HG03175 (cell line): ENCODE data around the gene PRSS22.
A peak's percentile ranks its signal among the peaks of the same experiment; 100 is the strongest.
"Not testable (repeated sequence)": the region's sequence is repeated elsewhere in the genome, so short reads cannot be mapped to it uniquely, and the experiment has no call there.

Experiments
- ATAC-seq: cut with Tn5 transposase; IDR thresholded peaks from one replicate; pipeline ENCODE4 v1.9.1; 2021; ENCODE audit warnings: mild to moderate bottlenecking, moderate library complexity; ENCODE audit not compliant: unreplicated experiment

PRSS22 gene, protein sequence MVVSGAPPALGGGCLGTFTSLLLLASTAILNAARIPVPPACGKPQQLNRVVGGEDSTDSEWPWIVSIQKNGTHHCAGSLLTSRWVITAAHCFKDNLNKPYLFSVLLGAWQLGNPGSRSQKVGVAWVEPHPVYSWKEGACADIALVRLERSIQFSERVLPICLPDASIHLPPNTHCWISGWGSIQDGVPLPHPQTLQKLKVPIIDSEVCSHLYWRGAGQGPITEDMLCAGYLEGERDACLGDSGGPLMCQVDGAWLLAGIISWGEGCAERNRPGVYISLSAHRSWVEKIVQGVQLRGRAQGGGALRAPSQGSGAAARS

DNA sequence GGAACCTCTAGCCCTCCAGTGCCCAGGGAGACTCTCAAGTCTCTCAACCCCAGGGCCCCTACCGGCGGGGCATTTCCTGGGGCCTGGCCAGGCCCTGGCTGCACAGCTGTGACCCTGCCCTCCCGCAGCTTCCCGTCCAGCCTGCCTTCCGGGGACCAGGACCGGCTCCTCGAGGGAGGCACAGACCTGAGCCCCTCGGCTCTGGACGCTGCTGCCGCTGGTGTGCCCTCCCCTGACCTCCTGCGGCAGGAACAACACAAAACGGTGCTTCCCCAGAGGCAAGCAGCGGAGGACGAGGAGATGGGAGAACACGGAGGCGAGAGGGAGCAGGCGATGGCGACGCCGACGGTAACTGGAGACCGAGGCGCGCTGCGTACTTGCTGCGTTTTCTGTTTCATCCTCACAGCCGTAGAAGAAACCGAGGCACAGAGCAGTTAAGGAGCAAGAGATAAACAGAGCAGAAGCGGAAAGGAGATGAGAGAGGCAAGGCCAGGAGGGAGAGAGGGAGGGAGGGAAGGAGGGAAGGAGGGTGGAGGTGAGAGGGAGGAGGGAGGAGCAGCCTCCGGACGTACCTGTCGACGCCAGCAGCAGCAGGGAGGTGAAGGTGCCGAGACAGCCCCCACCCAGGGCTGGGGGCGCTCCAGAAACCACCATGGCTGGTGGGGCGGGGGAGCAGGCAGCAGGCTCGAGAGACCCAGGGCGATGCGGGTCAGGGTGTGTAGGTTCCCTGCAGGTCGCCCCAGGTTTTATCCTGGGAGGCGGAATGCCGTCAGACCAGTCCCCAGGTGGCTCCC, at the start of gene PRSS22:
PRSS22 (minus strand) TSS at position 720 of the 794 bp plus-strand sequence; CDS start at position 654, 66 bp downstream.
- no peak for ATAC-seq

DNA sequence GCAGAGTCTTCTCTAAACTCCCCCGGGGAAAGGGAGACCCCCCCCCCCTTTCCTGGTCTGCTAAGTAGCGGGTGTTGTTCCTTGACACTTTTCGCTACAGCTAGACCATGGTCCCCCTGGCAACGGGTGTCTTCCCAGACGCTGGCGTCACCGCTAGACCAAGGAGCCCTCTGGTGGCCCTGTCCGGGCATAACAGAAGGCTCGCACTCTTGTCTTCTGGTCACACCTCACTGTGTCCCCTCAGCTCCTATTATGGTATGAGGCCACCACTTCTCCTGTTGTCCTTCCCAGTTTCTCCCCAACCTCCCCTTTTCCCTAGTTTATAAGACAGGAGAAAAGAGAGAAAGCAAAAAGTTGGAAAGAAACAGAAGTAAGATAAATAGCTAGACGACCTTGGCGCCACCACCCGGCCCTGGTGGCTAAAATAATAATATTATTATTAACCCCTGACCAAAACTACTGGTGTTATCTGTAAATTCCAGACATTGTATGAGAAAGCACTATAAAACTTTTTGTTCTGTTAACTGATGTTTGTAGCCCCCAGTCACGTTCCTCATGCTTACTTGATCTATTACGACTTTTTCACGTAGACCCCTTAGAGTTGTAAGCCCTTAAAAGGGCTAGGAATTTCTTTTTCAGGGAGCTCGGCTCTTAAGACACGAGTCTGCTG, 49.2 kb upstream of the PRSS22 start:
- ATAC-seq, result not testable (repeated sequence)

DNA sequence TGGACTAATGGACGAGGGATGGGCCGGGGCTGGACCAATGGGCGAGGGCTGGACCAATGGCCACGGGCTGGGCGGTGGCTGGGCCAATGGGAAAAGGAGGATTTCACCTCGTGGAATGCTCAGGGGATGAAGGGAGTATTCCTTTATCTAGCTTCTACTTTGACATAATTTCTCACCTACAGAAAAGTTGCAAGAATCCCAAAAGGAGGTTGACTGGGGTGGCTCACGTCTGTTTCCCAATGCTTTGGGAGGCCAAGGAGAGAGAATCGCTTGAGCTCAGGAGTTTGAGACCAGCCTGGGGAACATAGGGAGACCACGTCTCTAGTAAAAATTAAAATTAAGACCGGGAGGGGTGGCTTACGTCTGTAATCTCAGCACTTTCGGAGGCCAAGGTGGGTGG, 48.0 kb upstream of the PRSS22 start:
- no peak for ATAC-seq

DNA sequence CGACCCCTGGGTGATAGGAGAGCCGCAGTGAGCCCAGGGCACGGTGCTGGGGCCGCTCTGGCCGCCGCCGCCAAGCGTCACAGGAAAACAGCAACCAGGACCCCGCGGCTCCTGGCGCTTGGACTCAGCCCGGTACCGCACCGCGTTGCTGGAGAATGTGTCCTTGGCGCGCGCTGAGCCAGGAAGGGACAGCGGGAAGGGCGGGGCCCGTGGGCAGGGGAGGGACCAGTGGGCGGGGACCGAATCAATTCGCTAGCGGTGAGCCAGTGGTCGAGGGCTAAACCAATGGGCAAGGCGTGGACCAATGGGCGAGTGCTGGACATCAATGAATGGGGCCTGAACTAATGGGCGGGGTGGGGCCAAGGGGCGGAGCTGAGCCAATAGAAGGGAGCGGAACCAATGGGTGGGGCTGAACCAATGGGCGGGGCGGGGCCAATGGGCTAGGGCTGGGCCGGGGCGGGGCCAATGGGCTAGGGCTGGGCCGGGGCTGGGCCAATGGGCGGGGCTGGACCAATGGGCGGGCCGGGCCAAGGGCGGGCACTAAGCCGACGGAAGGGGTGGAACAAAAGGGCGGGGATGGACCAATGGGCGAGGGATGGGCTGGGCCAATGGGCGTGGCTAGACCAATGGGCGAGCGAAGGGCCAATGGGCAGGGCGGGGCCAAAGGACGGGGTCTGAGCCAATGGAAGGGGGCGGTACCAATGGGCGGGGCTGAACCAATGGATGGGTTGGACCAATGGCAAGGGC, 47.4 kb upstream of the PRSS22 start:
- peak; percentile 62 for ATAC-seq

DNA sequence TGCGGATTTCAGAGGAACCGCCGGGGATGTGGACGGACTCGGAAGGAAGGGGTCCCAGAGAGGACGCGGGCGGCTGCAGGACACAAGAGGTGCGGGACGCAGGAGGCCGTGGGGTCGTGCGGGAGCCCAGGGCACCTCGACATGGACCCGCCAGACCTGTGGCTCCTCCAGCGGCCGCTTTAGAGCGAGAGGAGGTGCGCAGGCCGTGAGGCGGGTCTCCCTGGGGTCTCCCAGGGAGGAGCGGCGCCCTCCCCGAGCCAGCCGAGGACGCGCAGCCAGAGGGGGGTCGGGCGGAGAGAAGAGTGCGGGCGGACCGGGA, 46.9 kb upstream of the PRSS22 start:
- ATAC-seq, result peak; percentile 8

DNA sequence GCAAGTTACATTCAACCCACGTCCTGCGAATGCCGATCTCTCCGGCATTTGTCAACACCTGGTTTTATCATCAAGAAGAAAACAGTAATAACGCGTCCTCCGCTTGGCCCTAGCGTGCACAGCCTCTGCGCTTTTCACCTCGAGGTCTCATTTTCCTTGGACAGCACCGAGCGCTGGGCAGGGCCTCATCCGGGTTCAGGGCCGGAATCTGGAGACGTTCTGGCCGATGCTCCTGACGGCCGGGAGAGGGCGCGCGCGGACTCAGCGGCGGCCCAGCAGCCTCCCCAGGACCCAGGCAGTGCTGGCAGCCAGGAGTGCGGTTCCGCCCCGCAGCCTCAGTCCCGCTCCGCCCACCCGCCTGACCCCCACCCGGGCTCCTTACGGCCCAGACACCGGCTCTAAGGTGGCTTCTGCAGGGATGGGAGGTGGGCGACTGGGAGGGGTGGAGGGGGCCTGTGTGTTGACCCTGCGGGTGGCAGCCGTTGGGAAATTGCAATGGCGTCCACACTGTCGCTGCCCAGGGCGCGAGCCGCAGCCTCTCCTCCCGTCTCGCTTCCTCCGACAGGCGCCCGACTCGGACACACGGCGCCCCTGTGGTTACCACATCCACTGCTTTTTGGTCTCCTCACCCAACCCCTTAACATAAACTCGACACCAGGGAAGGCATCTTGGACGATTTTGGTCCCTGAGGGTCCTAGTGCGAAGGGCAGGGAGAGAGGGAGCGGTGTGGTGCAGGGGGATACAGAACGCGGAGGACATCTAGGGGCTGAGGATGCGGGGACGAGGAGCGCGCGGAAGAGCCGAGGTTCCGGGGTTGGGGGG, 46.3 kb upstream of the PRSS22 start:
- peak; percentile 49 for ATAC-seq

DNA sequence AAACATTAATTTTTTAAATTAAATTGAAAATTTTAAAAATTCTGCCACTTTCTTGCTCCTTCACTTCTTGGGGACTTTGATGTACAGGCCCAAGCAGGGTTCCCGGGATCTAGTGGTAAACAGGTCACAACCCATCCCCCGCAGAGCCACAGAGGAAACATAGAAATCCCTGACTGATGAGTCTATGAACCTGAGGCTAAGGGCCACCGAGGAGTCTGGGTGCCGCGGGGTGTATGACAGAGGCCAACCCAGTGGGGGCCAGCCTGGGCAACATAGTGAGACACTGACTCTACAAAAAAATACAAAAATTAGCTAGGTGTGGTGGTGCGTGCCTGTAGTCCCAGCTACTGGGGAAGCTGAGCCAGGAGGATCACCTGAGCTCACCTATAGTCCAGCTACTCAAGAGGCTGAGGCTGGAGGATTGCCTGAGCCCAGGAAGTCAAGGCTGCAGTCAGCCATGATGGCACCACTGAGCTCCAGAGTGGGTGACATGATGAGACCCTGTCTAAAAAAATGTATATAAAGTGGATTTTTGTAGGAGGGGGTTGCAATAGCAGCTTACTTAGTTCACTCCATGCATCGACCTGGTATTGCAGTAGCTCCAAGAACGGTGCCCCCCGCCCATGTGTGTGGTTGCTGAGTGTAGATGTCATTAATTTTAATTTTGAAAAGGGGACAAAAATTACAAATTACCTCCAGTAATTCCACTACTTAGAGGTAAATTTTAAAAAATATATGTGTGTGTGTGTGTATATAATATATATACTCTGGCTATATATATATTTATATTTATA, 44.6 kb upstream of the PRSS22 start:
- no peak for ATAC-seq

DNA sequence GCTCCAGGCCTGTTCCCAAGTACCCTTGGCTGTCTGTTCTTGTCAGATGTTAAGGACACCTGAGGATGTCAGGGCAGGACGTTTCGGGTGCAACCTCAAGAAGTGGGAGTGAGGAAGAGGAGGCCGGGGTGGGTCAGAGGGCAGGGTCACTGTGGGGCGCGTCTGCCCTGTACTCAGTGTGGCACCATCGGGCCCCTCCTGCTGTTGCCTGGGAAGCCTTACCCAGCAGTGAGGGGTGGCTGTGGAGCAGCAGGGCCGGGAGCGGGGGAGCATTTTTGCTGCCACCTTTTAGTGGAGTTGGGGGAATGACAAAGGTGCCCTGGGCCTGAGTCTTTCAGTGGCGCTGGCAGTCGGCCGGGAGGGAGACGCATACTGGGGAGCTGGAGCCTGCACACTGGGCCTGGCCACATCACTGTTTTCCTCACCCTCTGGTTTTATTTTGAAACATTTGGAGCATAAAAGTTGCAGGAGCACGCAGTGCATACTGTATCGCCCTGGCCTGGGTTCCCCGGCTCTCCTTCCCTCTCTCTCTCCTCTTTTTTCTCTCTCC, 42.6 kb upstream of the PRSS22 start:
- ATAC-seq, result no peak

DNA sequence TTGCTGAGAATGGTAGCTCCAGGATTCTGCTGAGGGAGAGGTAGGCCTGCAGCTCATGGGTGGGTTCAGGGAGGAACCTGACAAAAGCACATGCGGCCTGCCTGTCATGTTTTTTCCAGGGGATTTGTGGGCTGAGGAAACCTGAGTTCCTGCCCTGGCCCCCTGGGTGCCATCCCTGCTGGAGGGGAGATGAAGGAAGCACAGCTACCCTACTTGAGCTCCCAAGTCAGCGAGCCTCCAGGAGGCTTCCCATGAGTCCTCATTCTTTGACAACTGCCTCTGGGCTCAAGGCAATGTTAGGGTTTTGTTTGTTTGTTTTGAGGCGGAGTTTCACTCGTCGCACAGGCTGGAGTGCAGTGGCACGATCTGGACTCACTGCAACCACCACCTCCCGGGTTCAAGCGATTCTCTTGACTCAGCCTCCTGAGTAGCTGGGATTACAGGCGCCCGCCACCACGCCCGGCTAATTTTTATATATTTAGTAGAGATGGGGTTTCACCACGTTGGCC, 41.6 kb upstream of the PRSS22 start:
- no peak for ATAC-seq

DNA sequence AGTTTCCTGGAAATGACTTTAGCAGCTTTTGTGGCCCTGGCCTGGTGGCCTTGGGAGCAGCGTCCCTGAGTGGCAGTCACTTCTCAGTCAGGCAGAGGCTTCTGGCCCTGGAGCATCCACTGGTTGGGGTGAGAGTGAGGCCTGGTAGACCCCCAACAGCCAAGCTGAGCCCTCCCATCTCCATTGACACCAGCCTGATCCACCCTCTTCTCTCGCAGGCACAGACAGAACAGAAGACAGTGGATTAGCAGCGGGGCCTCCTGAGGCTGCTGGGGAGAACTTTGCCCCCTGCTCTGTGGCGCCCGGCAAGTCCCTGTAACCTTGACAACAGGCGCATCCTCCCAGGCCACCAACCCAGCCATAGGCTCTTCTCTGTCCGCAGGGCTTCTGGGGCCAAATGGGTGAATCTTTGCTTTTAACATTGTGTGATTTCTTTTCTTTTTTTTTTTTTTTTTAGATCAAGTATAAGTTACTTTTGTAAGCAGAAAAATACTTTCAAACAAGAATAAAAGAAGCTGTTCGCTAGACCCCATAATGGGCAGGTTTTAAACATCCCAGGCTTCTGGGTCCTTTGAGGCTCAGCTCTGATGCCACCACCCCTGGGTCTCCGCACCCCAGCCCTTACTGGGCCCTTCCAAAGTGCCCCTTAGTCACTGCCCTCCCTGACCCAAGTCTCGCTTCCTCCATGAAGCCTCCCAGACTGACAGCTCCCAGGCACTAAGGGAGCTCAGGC, 41.0 kb upstream of the PRSS22 start:
- ATAC-seq, result no peak

DNA sequence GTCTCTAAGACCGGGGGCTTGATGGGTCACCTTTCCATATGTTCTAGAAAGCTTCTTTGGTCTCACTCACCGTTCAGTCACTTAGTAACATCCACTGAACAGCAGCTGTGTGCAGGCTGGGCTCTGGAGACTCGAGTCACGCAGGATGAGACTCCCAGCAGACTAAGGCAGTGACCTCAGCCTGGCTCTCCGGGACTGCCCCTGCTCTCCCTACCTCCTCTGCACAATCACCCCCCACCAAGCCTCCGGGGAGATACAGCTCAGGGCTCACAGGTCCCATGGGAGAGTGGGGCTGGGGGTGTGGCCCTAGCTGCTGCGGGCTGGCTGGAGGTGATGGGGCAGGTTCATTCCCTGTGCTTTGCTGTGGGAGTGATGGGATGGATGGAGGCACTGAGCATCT, 39.1 kb upstream of the PRSS22 start:
- no peak for ATAC-seq

DNA sequence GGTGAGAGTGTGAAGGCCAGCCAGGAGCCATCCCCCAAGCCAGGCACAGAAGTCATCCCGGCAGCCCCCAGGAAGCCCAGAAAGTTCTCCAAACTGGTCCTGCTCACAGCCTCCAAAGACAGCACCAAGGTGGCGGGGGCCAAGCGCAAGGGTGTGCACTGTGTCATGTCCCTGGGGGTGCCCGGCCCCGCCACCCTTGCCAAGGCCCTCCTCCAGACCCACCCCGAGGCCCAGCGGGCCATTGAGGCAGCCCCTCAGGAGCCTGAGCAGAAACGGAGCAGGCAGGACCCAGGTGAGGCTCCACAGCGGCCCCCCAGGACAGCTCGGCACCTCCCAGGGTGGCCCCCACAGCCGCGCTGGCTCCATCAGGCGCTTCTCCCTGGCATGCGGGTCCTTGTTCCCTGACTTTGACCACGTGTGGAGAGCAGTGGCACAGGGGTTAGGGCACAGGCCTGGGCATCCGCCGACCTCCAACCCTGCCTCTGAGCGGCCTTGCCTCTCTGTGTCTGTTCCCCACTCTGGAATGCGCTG, 38.6 kb upstream of the PRSS22 start:
- no peak for ATAC-seq

DNA sequence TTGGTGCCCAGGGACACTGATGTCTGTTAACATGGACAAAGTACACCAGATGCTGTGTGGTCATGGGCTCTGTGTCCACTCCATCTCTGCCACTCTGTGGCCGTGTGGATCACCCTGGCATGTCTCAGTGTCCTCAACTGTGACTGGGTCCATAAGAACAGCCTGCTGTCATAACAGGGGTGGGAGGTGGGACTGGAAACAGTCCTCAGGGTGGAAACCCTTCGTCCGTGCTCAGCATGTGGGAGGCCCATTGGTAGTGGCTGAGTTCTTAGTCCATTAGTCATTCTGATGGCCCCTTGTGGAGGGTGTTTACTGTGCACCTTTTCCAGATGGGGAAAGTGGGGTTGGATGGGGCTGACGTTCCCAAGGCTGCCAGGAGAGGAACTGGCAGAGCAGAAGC, 37.8 kb upstream of the PRSS22 start:
- ATAC-seq, result no peak

DNA sequence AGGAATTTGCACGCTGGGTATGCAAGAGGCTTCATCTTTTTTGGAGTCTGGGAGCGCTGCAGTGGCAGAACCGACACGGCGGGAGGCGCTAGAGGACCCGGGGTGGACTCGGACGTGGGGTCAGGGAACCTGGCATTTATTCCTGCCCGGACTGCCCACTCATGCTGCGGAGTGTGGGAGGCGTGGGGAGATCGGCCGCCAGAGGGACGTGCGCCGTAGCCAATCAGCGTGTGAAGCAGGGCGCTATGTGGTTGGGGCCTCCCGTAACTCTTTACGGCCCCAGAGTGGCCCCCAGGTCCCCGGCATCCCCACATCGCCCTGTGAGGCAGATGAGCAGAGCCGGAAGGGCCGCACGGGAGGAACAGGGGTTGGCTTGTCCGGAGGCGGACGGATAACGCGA, 36.3 kb upstream of the PRSS22 start:
- ATAC-seq, result no peak

DNA sequence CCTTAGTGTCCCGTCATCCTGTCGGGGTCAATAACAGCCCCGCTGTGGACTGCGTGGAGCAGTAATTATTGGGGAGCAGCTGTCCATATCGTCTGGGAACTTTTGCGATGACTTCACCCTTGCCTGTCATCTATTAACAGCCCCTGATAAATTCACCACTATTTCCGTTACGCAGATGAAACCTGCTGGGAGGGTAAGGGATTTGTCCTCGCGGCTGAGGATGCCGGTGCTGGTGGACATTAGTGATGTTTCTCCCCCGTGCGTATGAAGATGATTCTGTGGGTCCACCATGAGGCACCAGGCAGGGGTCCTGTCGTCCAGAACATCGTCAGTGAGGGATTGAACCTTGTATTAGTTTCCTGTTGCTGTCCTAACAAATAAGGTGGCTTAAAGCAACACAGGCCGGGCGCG, 26.1 kb upstream of the PRSS22 start:
- no peak for ATAC-seq

DNA sequence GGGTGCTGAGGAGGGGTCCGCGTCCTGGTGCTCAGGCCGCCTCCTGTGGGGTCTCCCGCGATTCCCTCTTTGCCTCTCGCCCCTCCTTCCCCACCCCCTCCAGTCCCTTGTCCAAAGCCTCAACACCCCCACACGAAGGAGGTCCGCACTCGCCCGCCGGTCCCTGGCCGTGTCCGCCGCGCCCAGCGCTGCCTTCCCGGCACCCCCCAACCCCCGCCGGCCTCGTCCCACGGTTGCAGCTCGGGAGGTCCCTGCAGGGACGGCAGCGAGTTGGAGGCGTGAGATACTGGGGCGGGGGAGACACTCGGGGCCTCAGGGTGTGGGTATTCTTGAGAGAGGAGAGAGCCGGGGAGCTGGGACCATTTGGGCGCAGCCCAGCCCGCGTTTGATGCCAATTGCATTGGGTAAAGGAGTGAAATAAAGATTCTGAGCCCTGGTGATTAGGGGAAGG, 25.5 kb upstream of the PRSS22 start:
- no peak for ATAC-seq

DNA sequence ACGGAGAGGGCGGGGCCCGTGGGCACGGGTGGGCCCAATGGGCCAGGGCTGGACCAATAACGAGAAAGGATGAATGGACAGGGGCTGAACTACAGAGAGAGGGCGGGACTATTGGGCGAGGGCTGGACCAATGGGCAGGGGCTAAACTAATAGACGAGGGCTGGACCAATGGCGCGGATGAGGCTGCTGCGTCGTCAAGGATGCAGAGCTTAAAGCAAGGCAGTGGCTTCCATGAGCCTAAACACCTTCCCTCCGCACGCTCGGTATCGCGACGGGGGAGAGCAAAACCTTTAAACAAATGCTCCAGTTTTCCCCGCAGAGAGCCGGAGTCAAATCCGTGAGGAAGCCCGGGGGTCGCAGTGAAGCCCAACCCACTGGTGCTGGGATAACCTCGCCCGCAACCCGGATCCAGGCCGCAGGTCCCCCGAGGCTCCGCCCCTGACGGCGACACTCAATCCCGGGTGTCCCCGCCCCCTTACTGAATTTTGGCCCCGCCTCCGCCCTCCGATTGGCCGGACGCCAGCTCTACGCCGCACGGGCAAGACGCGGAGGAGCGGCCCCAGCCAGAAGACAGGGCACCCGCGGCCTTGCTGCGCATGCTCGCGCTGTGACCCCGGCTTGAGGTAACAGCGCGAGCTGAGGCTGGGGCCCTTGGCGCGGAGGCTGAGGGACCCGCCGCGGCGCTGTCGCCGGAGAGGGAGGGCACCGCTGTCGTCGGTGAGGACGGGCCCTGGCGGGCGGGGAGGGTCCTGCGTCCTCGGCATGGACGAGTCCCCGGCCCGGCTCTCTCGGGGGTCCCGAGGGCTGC, 24.9 kb upstream of the PRSS22 start, which contains the start of gene FLYWCH2:
FLYWCH2 (plus strand) TSS at position 566 of the 808 bp plus-strand sequence. CDS start 13,235 bp downstream, outside the sequence.
- peak; percentile 89 for ATAC-seq
